ENCODE measurements around the gene NUMB. TPM values are rescaled to one million over a fixed set of nuclear protein-coding genes. Genes with fewer than 3 reads are reported as not detected.
A peak's percentile ranks its signal among the peaks of the same experiment; 100 is the strongest.

Gene NUMB
- total RNA-seq, 3 donors from 2014 or later (not counting 1 experiment from before 2014, with no cell fraction given): 50.0 to 67.4 (median 56.3) TPM

DNA sequence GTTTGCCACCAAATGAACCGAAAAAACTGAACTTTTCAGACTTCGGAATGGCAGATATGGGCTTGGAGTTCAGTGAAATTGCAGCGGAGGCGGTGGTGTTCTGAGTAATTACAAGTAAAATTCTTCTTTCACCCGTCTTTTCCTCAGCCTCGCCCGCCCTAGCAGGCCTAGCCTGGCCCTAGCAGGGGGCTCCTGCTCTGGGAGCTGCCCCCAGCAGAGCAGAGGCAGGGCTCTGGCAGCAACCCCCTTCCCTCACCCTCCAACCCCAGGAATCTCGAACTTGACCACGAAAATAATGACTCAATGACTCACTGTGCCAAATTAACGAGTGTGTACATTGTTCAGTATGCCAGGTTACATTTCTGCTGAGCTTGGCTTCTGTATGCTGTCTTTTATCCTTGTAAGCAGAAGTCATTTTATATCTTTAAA is 219.9 kb downstream of the NUMB start:
- ATAC-seq: no peak
- Mint-ChIP-seq H3K9me3 (no peaks in the 10 kb centered on the region), H3K4me1 (peaks cover 6 to 15% of the 10 kb centered on the region in 2 donors), H3K27ac (no peak overlapping the region), H3K36me3 (no peaks in the 10 kb centered on the region), H3K27me3 (ENCODE audit: low read depth in 2 of 2) (peaks cover 70 to 75% of the 10 kb centered on the region in 2 donors), H3K4me3 (no peak overlapping the region)
- Histone ChIP-seq H3K36me3 (ENCODE audit: control insufficient read depth, insufficient read depth, low read length) (no peaks in the 10 kb centered on the region), H3K27me3 (ENCODE audit: control insufficient read depth, insufficient read depth, low read length) (peaks cover 22% of the 10 kb centered on the region), H3K9me3 (ENCODE audit: control insufficient read depth, insufficient read depth, low read length) (no peaks in the 10 kb centered on the region), H3K27ac (ENCODE audit: low read length) (no peak overlapping the region), H3K4me3 (ENCODE audit: low read length) (no peak overlapping the region), H3K4me1 (ENCODE audit: control insufficient read depth, insufficient read depth, low read length) (peaks cover 21% of the 10 kb centered on the region)
- DNase-seq: no peak
- WGBS (ENCODE audit: insufficient coverage): 34% methylated on average over 10 of the region's 10 CpGs
- intact Hi-C loops (cut with micrococcal nuclease): no loop called here
- TF ChIP-seq, protein P1, sequence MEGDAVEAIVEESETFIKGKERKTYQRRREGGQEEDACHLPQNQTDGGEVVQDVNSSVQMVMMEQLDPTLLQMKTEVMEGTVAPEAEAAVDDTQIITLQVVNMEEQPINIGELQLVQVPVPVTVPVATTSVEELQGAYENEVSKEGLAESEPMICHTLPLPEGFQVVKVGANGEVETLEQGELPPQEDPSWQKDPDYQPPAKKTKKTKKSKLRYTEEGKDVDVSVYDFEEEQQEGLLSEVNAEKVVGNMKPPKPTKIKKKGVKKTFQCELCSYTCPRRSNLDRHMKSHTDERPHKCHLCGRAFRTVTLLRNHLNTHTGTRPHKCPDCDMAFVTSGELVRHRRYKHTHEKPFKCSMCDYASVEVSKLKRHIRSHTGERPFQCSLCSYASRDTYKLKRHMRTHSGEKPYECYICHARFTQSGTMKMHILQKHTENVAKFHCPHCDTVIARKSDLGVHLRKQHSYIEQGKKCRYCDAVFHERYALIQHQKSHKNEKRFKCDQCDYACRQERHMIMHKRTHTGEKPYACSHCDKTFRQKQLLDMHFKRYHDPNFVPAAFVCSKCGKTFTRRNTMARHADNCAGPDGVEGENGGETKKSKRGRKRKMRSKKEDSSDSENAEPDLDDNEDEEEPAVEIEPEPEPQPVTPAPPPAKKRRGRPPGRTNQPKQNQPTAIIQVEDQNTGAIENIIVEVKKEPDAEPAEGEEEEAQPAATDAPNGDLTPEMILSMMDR (IDR thresholded peaks at IDR 0.05): no peak

GRCh38 chr14:73237786-73238423 is 220.4 kb downstream of the NUMB start:
- Mint-ChIP-seq H3K4me3 (no peak overlapping the region), H3K27me3 (ENCODE audit: low read depth in 2 of 2) (peaks cover 65 to 72% of the 10 kb centered on the region in 2 donors), H3K9me3 (no peaks in the 10 kb centered on the region), H3K36me3 (no peaks in the 10 kb centered on the region), H3K4me1 (peaks cover 6 to 13% of the 10 kb centered on the region in 2 donors), H3K27ac (no peak overlapping the region)
- TF ChIP-seq, protein P1 (IDR thresholded peaks at IDR 0.05): no peak
- Histone ChIP-seq H3K27me3 (ENCODE audit: control insufficient read depth, insufficient read depth, low read length) (peaks cover 22% of the 10 kb centered on the region), H3K4me1 (ENCODE audit: control insufficient read depth, insufficient read depth, low read length) (peaks cover 21% of the 10 kb centered on the region), H3K36me3 (ENCODE audit: control insufficient read depth, insufficient read depth, low read length) (no peaks in the 10 kb centered on the region), H3K9me3 (ENCODE audit: control insufficient read depth, insufficient read depth, low read length) (no peaks in the 10 kb centered on the region), H3K27ac (ENCODE audit: low read length) (no peak overlapping the region), H3K4me3 (ENCODE audit: low read length) (no peak overlapping the region)
- intact Hi-C loops (cut with micrococcal nuclease): no loop called here
- no peak for ATAC-seq
- no peak for DNase-seq
- 3% methylated on average over 73 of the region's 73 CpGs for WGBS (ENCODE audit: insufficient coverage)

DNA sequence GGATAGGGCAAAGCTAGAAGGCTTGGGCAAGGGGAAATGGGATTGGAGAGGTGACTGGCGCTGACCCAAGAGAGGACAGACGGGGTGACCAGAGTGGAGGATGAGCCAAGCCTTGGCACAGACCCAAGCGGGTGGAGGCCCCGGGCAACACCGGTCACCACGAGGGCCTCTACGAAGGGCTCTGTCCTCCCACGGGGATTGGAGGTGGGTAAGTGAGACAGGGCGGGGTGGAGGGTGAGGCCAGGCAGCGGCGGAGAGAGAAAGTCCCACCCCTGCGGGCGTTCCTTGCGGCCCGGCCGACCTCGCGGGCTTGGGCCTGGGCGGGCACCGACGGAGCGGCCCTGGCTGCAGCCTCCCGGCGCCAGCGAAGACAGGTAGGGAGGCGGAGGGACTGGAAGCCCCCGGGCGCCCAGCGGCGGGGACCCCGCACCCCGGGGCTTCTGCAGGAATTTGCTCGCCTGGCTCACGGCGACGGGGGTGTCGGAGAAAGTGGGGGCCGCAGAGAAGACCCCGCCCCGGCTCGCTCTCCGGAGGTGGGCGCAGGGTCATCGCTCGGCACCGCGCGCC is 221.0 kb downstream of the NUMB start, which contains the start of gene PAPLN:
Gene PAPLN (plus strand): TSS at position 288 of the 567 bp plus-strand sequence. CDS start 2,273 bp downstream, outside the sequence.
- ATAC-seq (peak in 2 of 3 donors; percentile 38 to 39), DNase-seq (no peak)
- 3% methylated on average over 48 of the region's 48 CpGs for WGBS (ENCODE audit: insufficient coverage)
- intact Hi-C loops (cut with micrococcal nuclease): no loop called here
- no peak within 1 kb of the TSS for H3K27ac ChIP-seq (ENCODE audit: low read length)
- H3K9me3 Mint-ChIP-seq: no peaks in the 10 kb centered on the region
- H3K4me1 Mint-ChIP-seq: peaks cover 6 to 8% of the 10 kb centered on the region in 2 donors
- no peak within 1 kb of the TSS for H3K4me3 ChIP-seq (ENCODE audit: low read length)
- H3K27me3 Mint-ChIP-seq (ENCODE audit: low read depth in 2 of 2): peaks cover 65 to 66% of the 10 kb centered on the region in 2 donors
- H3K4me1 ChIP-seq (ENCODE audit: control insufficient read depth, insufficient read depth, low read length): peaks cover 21% of the 10 kb centered on the region
- TF ChIP-seq, protein P1 (IDR thresholded peaks at IDR 0.05): no peak
- H3K27ac Mint-ChIP-seq: no peak within 1 kb of the TSS
- H3K9me3 ChIP-seq (ENCODE audit: control insufficient read depth, insufficient read depth, low read length): no peaks in the 10 kb centered on the region
- no peaks in the 10 kb centered on the region for H3K36me3 ChIP-seq (ENCODE audit: control insufficient read depth, insufficient read depth, low read length)
- H3K36me3 Mint-ChIP-seq: no peaks in the 10 kb centered on the region
- peaks cover 22% of the 10 kb centered on the region for H3K27me3 ChIP-seq (ENCODE audit: control insufficient read depth, insufficient read depth, low read length)
- H3K4me3 Mint-ChIP-seq: peak within 1 kb of the TSS; percentile 63

Measured in natural killer cell (primary cell).